BLaER1 (cell line): ENCODE measurements around the gene PFDN2.

ENCODE experiments used
- H3K27ac ChIP-seq: shearing (Covaris generic); formaldehyde crosslinking; 2 replicates; pipeline ENCODE4 v1.8.1; 2022
- H3K27me3 ChIP-seq: shearing (Covaris generic); formaldehyde crosslinking; 2 replicates; pipeline ENCODE4 v1.8.1; 2022
- H3K36me3 ChIP-seq: shearing (Covaris generic); formaldehyde crosslinking; 2 replicates; pipeline ENCODE4 v1.8.1; 2022
- H3K4me1 ChIP-seq: shearing (Covaris generic); formaldehyde crosslinking; 2 replicates; pipeline ENCODE4 v1.8.1; 2022
- H3K4me2 ChIP-seq: shearing (Covaris generic); formaldehyde crosslinking; 2 replicates; pipeline ENCODE4 v1.8.1; 2022
- H3K4me3 ChIP-seq: shearing (Covaris generic); formaldehyde crosslinking; 2 replicates; pipeline ENCODE4 v1.8.1; 2022
- H3K9ac ChIP-seq: shearing (Covaris generic); formaldehyde crosslinking; 2 replicates; pipeline ENCODE4 v1.8.1; 2022
- H3K9me3 ChIP-seq: shearing (Covaris generic); formaldehyde crosslinking; 2 replicates; pipeline ENCODE4 v1.8.1; 2022
- H4K20me1 ChIP-seq: shearing (Covaris generic); formaldehyde crosslinking; 2 replicates; pipeline ENCODE4 v1.8.1; 2022
- Cebpa-rat ChIP-seq: shearing (Covaris generic); IDR thresholded peaks from 2 replicates; pipeline ENCODE4 v1.8.1; 2022

Gene PFDN2

GRCh38 chr1:161139766-161140165 lies 21.9 kb upstream of the PFDN2 start:
- H3K4me3 ChIP-seq = no peak overlapping the region
- H3K27ac ChIP-seq = no peak overlapping the region
- H3K9me3 ChIP-seq = no peaks in the 10 kb centered on the region
- H3K27me3 ChIP-seq = no peaks in the 10 kb centered on the region
- no peak for TF ChIP-seq Cebpa-rat
- H3K36me3 ChIP-seq = peaks cover 8% of the 10 kb centered on the region; the same call in 1 of the 2 replicates
- no peak overlapping the region for H3K9ac ChIP-seq
- H3K4me1 ChIP-seq = no peaks in the 10 kb centered on the region
- H3K4me2 ChIP-seq = no peak overlapping the region
- H4K20me1 ChIP-seq = no peaks in the 10 kb centered on the region

DNA sequence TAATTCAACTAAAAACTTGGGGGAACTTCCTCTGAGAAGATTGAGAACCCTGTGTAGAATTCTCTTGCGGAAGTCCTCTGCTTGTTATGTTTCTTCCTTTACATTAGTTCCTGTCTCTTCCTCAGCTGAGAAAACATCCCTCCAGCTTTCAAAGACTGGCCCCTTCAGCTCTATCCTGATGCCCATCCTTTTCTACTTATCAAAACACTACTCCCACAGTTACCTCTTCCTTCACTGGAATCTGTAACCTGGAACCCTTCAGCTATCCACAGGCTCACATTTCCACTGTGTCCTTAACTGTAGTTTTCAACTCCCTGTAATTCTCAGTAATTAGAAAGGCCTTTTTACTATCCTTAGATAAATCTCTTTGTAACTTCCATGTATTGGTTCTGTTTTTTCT lies 20.6 kb upstream of the PFDN2 start:
- H3K4me1 ChIP-seq = peaks cover 10% of the 10 kb centered on the region
- H3K9ac ChIP-seq = no peak overlapping the region
- TF ChIP-seq Cebpa-rat = no peak
- H3K4me3 ChIP-seq = no peak overlapping the region
- no peak overlapping the region for H3K27ac ChIP-seq
- no peaks in the 10 kb centered on the region for H3K9me3 ChIP-seq
- no peaks in the 10 kb centered on the region for H3K27me3 ChIP-seq
- H3K36me3 ChIP-seq = peaks cover 8% of the 10 kb centered on the region; the same call in 1 of the 2 replicates
- H4K20me1 ChIP-seq = no peaks in the 10 kb centered on the region
- H3K4me2 ChIP-seq = no peak overlapping the region

- H3K27me3 ChIP-seq = no peaks in the 10 kb centered on the region
- no peaks in the 10 kb centered on the region for H3K9me3 ChIP-seq
- no peak overlapping the region for H3K27ac ChIP-seq
- no peaks in the 10 kb centered on the region for H4K20me1 ChIP-seq
- peaks cover 8% of the 10 kb centered on the region; the same call in 1 of the 2 replicates for H3K36me3 ChIP-seq
- H3K4me1 ChIP-seq = peaks cover 11% of the 10 kb centered on the region
- H3K9ac ChIP-seq = no peak overlapping the region
- no peak for TF ChIP-seq Cebpa-rat
- no peak overlapping the region for H3K4me3 ChIP-seq
- no peak overlapping the region for H3K4me2 ChIP-seq
Measured at GRCh38 chr1:161137881-161138280, 20.0 kb upstream of the PFDN2 start.

- peaks cover 31% of the 10 kb centered on the region for H3K36me3 ChIP-seq
- peak overlapping the region; percentile 71 for H3K4me3 ChIP-seq
- peaks cover 11% of the 10 kb centered on the region; the same call in 1 of the 2 replicates for H4K20me1 ChIP-seq
- TF ChIP-seq Cebpa-rat = no peak
- H3K27me3 ChIP-seq = no peaks in the 10 kb centered on the region
- H3K4me2 ChIP-seq = peak overlapping the region; percentile 90
- no peaks in the 10 kb centered on the region for H3K9me3 ChIP-seq
- H3K4me1 ChIP-seq = peaks cover 46% of the 10 kb centered on the region
- H3K9ac ChIP-seq = peak overlapping the region; percentile 93
- peak overlapping the region; percentile 93 for H3K27ac ChIP-seq
Measured at GRCh38 chr1:161133220-161133740, 15.4 kb upstream of the PFDN2 start.

DNA sequence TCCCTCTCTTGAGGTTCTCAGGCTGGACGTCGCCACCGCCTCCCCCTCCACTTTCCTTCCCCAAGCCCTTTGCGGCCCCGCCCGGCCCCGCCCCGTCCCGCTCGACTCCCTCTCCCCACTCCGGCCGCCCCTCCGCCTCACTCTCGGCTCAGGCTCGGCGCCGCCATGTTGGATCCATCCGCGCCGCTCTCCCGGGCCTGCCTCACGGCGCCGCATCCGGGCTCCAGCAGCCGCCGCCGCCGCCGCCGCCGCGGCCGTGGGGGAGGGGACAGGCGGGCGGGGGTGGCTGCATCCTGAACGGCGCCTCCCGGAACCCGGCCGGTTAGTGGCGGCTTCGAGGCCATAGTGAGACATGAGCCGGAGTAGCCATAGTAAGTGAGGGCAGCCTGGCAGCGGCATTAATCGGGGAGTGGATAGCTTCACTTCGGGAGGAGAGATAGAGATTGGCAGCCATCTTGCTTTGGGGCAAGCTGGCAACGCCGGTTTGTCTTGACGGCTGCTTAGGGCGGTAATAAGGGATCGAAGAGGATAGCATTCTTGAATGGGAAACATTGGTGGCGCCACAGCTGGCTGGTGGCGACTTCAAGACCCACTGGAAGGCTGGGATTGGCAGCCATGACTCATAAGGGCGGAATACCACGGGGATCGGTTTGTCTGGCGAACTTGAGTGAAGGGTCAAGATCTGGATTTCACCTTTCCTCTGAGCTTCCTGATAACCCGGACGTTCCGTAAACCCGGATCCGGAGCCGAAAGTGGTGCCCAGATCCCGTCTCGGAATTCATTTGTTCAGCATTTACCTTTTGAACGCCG lies 14.8 kb upstream of the PFDN2 start, which contains the start of gene DEDD:
DEDD (minus strand) TSS at position 258 of the 810 bp plus-strand sequence. CDS start 8,205 bp downstream, outside the sequence.
- no peak for TF ChIP-seq Cebpa-rat
- peak within 1 kb of the TSS; percentile 90 for H3K4me2 ChIP-seq
- peak within 1 kb of the TSS; percentile 71 for H3K4me3 ChIP-seq
- H3K9me3 ChIP-seq = no peaks in the 10 kb centered on the region
- peaks cover 13% of the 10 kb centered on the region; the same call in 1 of the 2 replicates for H4K20me1 ChIP-seq
- peaks cover 52% of the 10 kb centered on the region for H3K4me1 ChIP-seq
- peak within 1 kb of the TSS; percentile 93 for H3K27ac ChIP-seq
- peaks cover 38% of the 10 kb centered on the region for H3K36me3 ChIP-seq
- H3K9ac ChIP-seq = peak within 1 kb of the TSS; percentile 93
- H3K27me3 ChIP-seq = no peaks in the 10 kb centered on the region

GRCh38 chr1:161131523-161132409 lies 13.9 kb upstream of the PFDN2 start:
- Histone ChIP-seq H3K4me3 (peak overlapping the region; percentile 71), H3K9me3 (no peaks in the 10 kb centered on the region), H3K9ac (peak overlapping the region; percentile 93), H3K27ac (peak overlapping the region; percentile 93), H3K27me3 (no peaks in the 10 kb centered on the region), H3K36me3 (peaks cover 40% of the 10 kb centered on the region), H4K20me1 (peaks cover 21% of the 10 kb centered on the region; the same call in 1 of the 2 replicates), H3K4me2 (peak overlapping the region; percentile 86), H3K4me1 (peaks cover 56% of the 10 kb centered on the region)
- no peak for TF ChIP-seq Cebpa-rat

DNA sequence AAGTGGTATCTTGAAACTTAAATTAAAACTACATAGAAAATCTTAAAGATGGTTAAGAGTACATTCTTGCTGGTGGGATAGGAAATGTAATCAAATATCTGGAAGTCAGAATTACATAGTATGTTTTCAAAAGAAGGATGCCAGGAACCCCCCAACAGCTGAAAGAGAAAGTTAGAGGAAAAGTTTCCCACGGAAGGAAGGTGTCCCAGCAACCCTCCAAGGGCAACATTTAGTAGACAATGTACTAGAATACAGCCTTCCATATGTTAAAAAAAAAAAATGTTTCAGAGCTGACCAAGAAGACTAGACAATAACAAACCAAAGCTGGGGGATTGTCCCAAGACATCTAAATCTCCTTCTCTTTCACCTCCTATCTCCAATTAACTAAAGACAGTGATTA lies 12.4 kb upstream of the PFDN2 start:
- TF ChIP-seq Cebpa-rat = no peak
- no peaks in the 10 kb centered on the region for H3K9me3 ChIP-seq
- no peak overlapping the region for H3K9ac ChIP-seq
- H4K20me1 ChIP-seq = peaks cover 31% of the 10 kb centered on the region; the same call in 1 of the 2 replicates
- H3K27me3 ChIP-seq = no peaks in the 10 kb centered on the region
- no peak overlapping the region for H3K27ac ChIP-seq
- H3K4me2 ChIP-seq = peak overlapping the region; percentile 86
- peaks cover 56% of the 10 kb centered on the region for H3K4me1 ChIP-seq
- H3K36me3 ChIP-seq = peaks cover 53% of the 10 kb centered on the region
- no peak overlapping the region for H3K4me3 ChIP-seq

DNA sequence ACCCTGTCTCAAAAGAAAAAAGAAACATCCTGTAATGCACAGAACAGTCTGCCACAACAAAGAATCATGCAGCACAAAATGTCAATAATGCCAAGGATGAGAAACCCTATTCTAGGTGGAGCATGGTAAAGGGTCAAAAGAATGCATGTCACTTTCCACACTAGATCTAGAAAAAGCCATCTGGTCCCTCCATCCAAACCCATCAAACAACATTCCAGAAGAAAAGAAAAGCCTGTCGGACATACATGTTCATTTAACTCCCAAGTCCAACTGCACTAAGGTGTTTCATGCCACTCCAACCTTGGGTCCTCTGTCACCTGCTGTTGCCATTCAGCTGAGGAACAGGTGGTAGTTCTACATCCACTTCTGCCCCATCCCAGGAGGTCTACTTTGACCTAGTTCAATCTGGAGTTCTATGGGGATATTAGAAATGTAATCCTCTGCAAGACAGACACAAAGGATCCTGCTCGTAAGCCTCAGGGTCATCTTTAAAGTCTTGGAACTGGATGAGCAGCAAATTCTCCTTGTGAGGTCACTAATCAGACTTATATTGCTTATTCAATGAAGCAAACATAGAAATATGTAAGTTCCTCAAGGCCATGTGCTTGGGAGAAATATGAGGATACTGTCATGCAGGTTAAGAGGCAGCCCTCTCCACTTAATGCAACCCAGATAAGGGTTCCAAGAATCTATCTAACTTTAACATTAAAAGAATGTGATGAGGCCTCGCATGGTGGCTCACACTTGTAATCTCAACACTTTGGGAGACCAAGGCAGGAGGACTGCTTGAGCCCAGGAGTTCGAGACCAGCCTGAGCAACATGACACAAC lies 11.0 kb upstream of the PFDN2 start:
- H3K4me3 ChIP-seq = no peak overlapping the region
- no peak overlapping the region for H3K27ac ChIP-seq
- peaks cover 68% of the 10 kb centered on the region for H3K36me3 ChIP-seq
- no peaks in the 10 kb centered on the region for H3K27me3 ChIP-seq
- no peak overlapping the region for H3K4me2 ChIP-seq
- no peak for TF ChIP-seq Cebpa-rat
- H4K20me1 ChIP-seq = peaks cover 45% of the 10 kb centered on the region
- no peak overlapping the region for H3K9ac ChIP-seq
- H3K9me3 ChIP-seq = no peaks in the 10 kb centered on the region
- peaks cover 50% of the 10 kb centered on the region for H3K4me1 ChIP-seq

GRCh38 chr1:161127649-161128048 lies 9.8 kb upstream of the PFDN2 start:
- Histone ChIP-seq H4K20me1 (peaks cover 48% of the 10 kb centered on the region), H3K27me3 (no peaks in the 10 kb centered on the region), H3K36me3 (peaks cover 79% of the 10 kb centered on the region), H3K27ac (no peak overlapping the region), H3K4me1 (peaks cover 45% of the 10 kb centered on the region), H3K9ac (no peak overlapping the region), H3K4me2 (no peak overlapping the region), H3K9me3 (no peaks in the 10 kb centered on the region), H3K4me3 (no peak overlapping the region)
- TF ChIP-seq Cebpa-rat = no peak
